Activated CD8-positive, alpha-beta memory T cell treated with anti-CD3 and anti-CD28 coated beads for 48 hours (primary cell): Measurements from ENCODE around the gene MYLK.
"Not testable (repeated sequence)": the region's sequence is repeated elsewhere in the genome, so short reads cannot be mapped to it uniquely, and the experiment has no call there.

Experiments
- DNase-seq, 3 experiments: peaks; one replicate each; pipeline ENCODE4 v3.0.0-alpha.2; 2020; ENCODE audit warnings: low read depth in 2 of 3, low spot score in 2 of 3

The MYLK gene

DNA sequence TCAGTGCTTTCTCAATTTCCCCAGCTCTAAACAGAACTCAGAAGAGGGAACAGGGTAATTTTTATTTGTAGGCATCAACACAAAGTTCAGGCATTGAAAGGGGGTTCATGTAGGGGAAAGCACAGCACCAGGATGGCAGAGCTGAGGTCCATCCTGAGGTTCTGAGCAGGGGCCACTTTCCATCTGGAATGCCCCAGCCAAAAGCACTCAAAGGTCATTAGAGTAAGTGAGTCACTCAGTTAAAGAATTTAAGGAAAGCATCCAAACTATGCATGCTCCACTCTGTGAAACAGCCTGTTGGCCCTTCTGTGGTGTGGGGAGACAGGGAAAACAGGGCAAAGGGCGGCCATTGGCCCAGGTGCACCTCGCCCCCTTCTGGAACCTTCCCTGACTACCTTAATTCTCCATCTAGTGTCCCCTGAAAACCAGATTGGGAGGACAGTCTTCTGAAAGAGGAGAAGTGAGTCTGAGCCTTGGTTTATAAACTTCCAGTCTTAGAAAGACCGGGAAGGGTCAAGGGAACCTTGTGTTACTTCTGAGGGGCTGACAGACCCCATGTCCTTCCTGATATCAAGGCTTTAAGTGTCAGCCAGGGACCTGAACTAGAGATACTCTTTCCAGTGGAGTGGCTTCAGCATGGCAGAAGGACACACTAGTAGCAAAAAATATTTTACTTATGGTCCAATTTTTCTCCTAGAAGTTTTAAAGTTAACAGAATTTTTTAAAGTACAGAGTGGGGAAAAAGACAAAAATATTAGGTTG is 133.3 kb downstream of the MYLK start:
- DNase-seq, result no peak

DNA sequence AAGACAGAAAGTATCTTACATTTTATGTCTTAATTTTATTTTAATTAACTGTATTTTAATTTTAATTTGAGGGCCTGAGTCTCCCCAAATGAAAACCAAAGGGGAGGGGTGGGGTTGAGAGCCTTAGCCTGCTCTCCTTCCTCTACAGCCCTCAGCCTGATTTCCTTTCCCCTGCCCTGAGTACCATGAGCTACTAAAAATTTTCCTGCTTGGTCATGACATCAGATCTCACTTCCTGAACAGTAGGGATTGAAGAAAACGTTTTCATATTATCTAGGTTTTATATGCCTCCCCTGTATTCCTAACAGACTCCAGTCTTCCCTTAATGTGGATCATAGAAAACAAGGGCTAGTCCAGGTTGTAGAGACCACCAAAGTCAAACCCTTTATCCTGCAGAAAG is 133.9 kb downstream of the MYLK start:
- no peak for DNase-seq

DNA sequence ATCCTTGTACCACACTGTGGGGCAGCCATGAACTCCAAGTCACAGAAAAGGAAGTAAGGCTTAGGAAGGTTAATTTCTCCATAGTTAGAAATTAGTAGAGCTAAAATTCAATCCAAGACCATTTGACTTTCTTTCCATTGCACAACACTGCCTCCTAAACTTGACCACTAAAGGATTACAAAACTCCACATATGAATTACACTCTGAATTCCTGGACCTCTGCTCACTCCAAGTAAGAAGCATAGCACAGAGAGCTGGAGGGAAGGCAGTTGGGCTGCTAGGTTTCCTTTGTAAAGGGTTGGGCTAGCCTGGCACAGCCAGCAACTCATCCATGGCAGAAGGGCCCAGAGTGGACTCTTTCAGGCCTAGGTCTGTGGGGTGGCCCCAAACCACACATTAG is 134.4 kb downstream of the MYLK start:
- no peak for DNase-seq

DNA sequence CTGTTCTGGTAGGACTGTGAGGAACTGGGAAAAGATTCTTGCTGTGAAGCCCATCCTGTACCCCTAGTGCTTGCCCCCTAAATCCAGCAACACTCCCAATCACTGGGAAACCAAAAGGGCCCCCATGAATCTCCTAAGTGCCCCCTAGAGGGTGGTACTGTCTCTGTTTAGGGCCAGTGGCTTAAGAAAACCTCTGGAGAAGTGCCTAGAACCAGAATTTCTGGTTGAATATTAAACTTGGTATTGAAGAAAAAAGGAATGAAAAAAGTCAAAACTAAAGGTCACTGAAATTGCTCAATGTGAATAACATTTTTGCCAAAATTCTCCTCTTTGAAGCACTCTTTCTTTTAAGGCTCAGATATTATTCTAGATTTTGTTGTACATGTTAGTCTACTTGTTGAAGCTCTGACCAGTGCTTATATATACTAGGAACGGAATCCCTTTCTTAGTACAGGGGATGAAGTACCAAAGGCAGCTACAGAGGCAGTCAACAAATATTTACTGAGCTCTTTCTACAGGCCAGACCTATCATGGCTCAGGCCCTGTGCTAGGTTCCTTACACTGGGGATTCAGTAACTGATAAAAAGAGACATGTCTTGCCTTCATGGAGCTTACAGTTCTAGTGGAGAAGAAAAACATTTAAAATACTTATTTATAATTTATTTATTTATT is 138.8 kb downstream of the MYLK start:
- no peak for DNase-seq

DNA sequence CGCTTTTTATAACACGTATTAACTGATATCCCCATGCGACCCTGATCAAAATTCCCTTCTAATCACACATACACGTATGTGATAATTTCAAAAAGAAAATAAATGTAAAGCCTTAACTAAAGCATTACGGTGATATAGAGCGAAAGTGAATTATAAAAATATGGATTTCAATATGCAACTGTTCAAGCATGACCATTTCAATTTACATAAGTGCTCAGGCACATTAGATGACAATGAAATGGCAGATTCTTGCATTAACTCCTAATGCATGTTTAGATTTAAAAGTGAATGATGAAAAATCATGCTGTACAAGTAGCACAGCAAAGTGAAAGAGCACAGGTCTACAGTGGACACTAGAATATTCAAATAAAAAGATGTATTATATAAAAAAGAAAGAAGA is 140.1 kb downstream of the MYLK start:
- DNase-seq, result no peak

DNA sequence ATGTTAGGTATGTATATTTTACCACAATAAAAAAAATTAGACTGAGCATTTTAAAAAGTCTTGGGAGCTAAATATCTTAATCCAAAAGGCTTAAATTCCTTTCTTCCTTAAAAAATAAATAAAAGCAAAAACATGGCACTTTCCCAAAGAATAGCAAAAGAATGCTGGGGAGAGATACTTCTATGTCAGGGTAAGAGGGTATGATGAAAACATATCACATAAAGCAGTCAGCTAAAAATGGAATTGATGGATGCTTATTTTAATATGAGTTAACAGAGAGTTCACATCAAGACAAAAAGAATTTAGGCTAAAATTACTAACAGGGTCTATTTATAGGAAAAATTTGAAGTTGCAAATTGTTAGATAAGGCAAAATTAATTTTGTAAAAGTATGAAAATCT is 141.0 kb downstream of the MYLK start:
- no peak for DNase-seq

DNA sequence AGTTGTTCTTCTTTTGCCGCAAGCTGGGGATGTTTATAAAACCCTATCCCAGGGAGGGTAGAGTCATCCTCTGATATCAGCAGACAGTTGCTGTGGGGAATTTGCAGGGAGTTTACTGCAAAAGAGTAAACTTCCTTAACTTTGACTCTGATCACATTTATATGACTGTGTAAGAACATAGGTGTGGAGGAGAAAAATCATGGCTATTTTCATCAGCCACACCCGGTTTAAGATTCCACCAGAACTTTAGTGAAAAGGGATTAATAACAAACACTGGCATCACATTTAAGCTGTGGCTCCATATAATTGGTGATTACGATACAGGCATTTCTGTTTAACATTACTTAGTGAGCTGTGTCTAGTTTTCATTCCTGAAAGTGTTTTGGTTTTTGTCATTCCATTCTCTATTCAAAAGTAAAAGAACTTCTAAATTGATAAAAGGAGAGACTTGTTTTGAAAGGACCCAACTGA is 143.1 kb downstream of the MYLK start:
- no peak for DNase-seq

DNA sequence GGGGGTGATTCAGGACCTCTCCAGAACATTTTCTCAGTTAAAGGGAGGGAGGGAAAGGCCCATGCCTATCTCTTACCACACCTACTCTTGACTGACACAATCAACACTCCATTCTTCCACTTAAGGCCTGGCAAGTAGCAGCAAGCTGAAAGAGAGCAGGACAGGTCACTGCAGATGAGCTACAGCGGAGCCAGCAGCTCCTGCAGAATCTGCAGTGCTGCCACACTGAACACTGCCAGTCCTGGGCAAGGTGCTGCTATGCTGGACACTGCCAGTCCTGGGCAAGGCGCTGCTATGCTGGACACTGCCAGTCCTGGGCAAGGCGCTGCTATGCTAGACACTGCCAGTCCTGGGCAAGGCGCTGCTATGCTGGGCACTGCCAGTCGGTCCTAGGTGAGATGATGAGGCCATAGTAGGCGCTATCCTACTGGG is 143.7 kb downstream of the MYLK start:
- DNase-seq, result no peak

DNA sequence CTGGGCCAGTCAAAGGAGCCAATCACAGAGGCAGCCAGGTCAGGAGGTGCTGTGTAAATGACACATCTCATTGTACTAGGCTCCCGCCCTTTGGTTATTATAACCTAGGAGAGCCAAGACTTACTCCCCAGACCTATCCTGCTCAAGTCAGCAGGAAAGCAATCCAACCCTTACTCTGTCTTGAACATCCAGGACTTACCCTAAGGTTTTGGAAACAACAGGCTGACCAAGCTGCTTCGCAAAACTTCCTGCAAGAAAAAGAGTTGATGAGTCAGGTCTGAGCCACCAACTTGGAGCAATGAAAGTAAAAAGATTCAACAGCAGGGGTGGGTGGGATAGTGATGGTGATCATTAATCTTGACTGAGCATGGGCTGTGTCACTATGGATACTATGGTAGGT is 144.4 kb downstream of the MYLK start:
- DNase-seq, result no peak

DNA sequence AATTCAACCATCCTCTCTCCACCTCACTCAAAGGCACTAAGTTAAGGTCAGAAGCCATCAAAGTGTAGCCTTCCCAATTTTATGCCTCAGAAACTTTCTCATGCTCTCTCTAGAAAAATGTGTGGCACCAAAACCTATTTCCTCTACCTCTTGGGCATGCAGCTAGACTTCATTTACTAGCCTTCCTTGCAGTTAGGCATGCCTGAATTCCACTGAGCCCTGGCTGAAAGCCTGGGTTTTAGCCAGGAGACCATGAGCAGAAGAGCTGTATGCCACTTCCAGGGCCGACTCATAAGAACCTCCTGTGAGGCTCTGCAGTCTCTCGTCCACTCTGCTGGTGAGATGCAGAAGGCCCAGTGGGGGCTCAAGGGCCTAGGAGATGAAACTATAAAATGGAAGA is 145.0 kb downstream of the MYLK start:
- no peak for DNase-seq

DNA sequence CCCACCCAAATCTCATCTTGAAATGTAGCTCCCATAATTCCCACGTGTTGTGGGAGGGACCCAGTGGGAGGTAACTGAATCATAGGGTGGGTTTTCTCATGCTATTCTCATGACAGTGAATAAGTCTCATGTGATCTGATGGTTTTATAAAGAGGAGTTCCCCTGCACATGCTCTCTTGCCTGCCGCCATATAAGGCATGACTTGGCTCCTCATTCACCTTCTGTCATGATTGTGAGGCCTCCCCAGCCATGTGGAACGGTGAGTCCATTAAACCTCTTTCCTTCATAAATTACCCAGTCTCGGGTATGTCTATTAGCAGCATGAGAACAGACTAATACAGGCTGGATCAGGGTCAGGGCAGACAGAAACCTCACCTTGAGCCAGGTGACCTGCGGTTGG is 145.6 kb downstream of the MYLK start:
- not testable (repeated sequence) for DNase-seq

DNA sequence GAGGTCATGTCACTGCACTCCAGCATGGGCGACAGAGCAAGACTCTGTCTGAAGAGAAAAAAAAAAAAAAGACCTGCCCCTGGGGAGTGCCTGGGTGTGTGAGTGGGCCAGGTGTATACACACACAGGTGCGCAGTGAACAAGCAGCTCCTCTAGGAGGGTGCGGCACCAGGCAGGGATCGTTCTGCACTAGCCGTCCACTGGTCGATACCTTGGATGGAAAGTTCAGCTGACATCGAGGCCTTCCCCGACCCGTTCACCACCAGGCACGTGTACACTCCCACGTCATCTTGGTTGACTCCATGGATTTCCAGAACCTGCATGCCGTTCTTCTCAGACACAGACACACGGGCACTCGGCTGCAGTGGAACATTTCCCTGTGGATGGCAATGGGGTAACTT is 147.0 kb downstream of the MYLK start:
- no peak for DNase-seq

DNA sequence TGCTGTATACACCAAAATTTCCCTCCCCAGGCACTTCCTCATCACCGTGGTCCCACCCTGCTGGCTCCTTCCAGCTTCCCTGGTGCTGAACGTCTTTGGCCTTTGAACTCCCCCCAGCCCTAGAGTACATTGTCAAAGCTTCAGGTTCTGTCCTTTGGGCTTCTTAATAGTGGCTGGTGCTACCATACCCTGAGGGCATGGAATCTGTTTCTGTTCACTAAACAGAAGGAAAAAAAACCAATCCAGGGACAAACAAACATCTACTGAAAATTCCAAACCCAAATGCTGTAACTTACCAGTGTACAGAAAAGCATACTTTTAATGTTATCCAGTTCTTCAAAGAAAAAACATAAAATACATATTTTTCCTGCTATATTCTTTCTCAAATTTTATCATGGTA is 148.7 kb downstream of the MYLK start:
- no peak for DNase-seq

DNA sequence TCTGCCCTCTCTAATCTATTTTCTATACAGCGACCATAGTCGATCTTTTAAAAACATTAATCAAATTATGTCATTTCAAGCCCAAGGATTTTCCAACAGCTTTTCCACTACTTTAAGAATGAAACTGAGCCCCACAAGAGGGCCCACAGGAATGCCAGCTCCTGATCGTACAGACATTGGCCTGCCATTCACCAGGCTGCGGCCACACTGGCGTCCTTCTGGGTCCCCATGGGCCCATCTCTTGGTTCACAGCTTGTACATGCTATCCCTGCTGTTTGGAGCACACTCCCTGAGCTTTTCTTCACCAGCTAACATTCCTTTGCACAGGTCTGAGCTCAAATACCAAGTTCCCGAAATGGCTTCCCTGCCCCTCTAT is 149.6 kb downstream of the MYLK start:
- no peak for DNase-seq

DNA sequence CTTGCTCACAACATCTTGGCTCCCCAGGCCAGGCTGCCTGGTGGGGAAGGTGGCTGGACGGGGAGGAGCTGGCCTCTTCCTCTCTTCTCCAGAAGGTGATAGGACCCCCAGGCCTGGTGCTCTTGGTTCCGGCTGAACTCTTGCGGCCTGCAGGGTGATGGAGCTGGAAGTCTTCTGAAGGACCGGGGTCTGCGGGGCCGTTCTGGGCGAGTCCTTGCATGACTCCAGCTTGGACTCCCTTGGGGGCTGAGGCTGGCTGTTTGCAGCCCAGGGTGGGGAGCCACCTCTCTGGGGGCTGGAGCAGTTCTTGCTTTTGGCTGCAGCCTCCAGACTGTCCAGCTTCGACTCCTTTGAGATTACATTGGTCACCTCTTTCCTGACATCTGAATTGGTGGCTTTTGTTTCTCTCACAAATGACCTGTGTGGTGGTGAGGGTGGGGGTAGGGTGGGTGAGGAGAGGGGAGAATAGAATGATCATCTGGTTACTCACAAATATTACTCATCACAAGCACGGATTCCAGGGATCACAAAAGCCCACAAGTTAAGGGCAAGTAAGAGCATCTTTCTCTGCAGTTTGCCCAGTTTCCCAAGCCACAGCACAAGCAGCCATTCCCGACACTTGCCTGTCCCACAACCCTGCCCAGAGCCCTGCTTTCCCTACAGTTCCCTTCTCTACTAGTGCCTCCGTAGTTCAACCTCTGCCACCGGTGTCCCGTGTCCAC is 150.2 kb downstream of the MYLK start:
- DNase-seq, result no peak

DNA sequence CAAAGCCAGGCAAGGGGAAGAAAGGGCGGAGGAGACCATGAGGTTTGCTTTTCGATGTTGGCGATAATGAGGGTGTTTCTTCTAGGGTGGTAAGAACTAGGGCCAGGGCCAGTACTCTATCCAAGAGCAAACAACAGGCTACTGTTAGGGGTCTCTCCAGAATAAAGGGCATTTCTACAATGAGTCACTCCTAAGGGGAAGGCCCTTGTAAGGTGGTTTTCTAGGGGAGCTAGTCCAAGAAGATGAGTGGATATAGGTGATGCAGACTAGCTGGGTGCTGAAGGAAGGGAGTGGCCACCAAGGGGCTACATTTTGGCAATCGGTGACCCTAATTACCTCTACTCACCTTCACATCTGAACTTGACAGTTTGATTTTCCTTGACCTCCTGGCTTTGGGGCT is 150.8 kb downstream of the MYLK start:
- DNase-seq, result no peak

DNA sequence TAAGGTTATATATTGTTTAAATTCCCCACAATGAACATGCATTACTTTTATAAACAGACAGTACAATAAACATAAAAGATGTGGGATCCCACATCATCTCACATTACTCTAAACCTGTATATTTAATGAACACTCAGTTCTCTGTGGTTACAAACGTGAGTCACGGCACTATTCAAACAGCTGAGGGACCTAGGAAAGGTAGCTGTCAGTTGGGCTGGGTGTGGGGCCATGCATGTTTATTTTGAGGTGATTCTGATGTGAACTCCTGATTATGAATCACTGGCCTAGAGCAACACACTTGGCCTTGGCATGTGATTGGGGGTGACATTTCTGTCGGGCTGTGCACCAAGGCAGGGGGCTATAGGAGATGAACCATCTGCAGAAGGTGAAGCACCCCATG is 151.7 kb downstream of the MYLK start:
- DNase-seq, result no peak

DNA sequence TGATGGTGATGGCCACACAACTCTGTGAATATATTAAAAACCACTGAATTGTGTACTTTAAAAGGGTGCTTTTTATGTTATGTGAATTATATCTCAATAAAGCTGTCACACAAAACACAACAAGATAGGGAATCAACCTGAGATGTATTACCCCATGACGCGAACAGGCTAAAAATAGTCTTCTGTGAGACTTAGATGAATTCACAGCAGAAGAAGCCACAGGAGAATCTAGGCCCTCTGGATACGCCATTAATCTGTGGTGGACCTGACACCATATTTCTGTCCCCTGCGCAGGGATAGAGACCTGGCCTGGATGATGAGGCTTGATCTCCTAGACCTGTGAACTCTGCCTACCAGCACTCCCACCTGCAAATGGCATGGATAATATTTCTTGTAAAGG is 153.3 kb downstream of the MYLK start:
- no peak for DNase-seq

DNA sequence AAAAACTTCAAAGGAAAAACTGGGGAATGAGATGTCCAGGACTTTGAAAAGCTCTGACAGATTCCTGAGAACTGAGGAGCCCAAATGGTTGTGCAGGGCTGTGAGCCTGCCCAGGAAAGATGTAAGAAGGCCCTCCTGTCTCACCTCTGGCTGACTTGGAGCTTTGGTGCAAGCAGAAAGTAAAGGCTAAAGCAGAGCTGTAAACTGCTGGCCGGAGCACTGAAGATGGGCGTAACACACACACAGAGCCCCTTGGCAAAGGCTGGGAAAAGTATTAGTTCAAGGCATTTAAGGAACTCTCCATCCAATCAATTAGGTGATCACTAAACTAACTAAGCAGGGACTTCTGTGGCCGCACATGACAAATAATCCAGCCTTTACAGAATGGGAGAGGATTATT is 155.1 kb downstream of the MYLK start:
- DNase-seq, result no peak

DNA sequence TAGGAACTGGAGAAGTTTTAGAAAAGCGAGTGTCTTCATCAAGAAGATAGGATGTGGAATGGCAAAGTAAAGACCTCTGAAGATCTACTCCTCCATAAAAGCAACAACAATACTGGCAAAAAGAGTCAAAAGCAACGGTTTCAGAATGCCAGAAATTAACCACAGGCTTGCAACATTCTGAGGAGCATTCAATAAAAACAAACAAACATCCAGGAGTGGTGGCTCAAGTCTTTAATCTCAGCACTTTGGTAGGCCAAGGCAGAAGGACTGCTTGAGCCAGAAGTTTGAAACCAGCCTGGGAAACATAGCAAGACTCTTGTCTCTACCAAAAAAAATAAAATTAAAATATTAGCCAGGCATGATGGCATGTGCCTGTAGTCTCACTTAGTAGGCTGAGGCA is 156.1 kb downstream of the MYLK start:
- DNase-seq, result no peak

DNA sequence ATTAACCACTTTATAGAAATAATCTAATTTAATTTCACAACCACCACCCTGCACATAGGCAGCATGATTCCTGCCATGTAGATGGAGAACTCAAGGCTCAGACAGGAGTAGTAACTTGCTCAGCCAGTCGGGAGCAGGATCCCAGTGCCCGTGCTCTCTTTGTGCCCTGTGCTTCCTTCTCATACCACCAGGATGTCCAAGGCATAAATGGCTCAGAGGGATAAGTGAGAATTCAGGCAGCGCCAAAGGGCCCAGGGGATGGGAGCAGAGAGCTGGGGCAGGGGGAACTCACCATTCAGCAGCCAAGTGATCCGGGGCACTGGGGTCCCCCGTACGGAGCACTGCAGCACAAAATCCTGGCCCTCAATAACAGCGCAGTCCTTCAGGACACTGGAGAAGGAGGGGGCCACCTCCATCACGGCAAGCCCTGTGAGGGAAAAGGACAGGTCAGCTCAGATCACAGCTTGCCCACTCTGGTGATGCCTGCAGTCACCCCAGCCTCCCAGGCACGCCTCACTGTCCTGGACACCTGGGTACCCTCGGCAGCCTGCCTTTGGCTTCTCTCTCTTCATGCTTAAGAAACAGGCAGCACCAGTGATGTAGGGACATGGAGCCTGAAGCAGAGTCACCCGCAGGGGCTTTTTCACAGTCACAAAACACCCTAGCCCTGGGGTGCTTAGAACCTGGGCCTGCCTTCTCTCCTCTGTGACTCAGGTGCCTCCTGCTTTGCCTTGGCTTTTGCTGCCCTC is 158.3 kb downstream of the MYLK start:
- no peak for DNase-seq

DNA sequence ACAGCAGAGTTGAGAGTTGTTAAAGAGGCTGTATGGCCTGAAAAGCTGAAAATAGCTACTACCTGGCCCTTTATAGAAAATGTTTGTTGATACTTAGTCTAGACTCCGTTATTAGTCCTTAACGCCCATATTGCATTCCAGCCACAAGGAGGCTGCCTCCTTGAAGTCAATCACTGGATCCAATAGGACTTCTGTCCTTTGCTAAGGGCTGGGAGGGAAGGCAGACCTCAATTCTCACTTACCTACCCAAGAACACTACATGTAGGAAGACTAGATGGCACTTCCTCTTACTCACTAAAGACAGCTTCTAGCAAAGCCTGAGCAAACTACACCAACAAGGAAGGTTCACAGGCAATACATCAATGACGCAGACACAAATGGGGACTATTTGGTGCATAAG is 159.8 kb downstream of the MYLK start:
- DNase-seq, result no peak
